ENCODE data around the gene CCDC78. TPM values are rescaled to one million over a fixed set of nuclear protein-coding genes. Genes with fewer than 3 reads are reported as not detected.

CCDC78 gene
- total and polyA plus RNA-seq, 2 of the 13 experiments (the other 11 are each of a cell fraction or from before 2014, with no cell fraction given): 0.53 to 1.5 TPM

- peaks cover 5 to 43% of the 10 kb centered on the region in 2 experiments for H3K27me3 ChIP-seq (ENCODE audit: control insufficient read depth in 1 of 2, insufficient read depth in 2 of 2, low read length in 2 of 2)
- DNase-seq (ENCODE audit: low spot score) (no peak), FAIRE-seq (no peak), ATAC-seq (no peak)
- no peak overlapping the region for H3K9ac ChIP-seq (ENCODE audit: insufficient read depth, low read depth, low read length)
- WGBS (ENCODE audit: low lambda C conversion rate): 61% methylated on average over 6 of the region's 9 CpGs
- no peaks in the 10 kb centered on the region for H3K79me2 ChIP-seq (ENCODE audit: insufficient read depth, low read length)
- no peak overlapping the region for H2AFZ ChIP-seq (ENCODE audit: low read length)
- no peak overlapping the region for H3K27ac ChIP-seq (ENCODE audit: extremely low read length, insufficient read depth, low read length)
- no peak overlapping the region for H3K4me3 ChIP-seq (replicated peaks in 1 of 3; ENCODE audit: insufficient read depth in 1 of 3, low read depth in 2 of 3, low read length in 3 of 3)
- ChIA-PET CTCF (ENCODE audit: low intra/inter-chr PET ratio, low total read pairs) (no interaction called here), POLR2A (interaction anchor here (0.6 kb wide), 1 partner anchor 36 kb away, joined by 3 read pairs; the partner anchor contains the start of gene METRN)
- no peaks in the 10 kb centered on the region for H3K36me3 ChIP-seq (replicated peaks in 1 of 2; ENCODE audit: control insufficient read depth in 1 of 2, insufficient read depth in 2 of 2, low read length in 2 of 2)
- intact Hi-C loops (cut with micrococcal nuclease; ENCODE audit: unreplicated experiment) (no loop called here), in situ Hi-C loops (cut with HindIII; ENCODE audit: extremely low pct_ligation_motif_present, low pct_unique_long_range_greater_than_20kb) (no loop called here)
- H3K4me1 ChIP-seq (ENCODE audit: insufficient read depth, low read length): peaks cover 11% of the 10 kb centered on the region
- no peak overlapping the region for H3K4me2 ChIP-seq (ENCODE audit: low read depth, low read length)
- H3K9me3 ChIP-seq (ENCODE audit: low read length): no peaks in the 10 kb centered on the region
- no TSS peak for BruUV-seq (replicated peaks)
- no peaks in the 10 kb centered on the region for H4K20me1 ChIP-seq (ENCODE audit: insufficient read depth, low read length)
- no peak for TF ChIP-seq ZFP36L1 (CRISPR knock-in tag; IDR thresholded peaks at IDR 0.05)
- no peak for TF ChIP-seq ELF1 (CRISPR knock-in tag; IDR thresholded peaks at IDR 0.05)
- TF ChIP-seq ZNF10 (CRISPR knock-in tag; IDR thresholded peaks at IDR 0.05; ENCODE audit: borderline replicate concordance, low read depth): no peak
- no peak for TF ChIP-seq USF2 (IDR thresholded peaks at IDR 0.05; ENCODE audit: low read depth, low read length)
- TF ChIP-seq USF2 (CRISPR knock-in tag; IDR thresholded peaks at IDR 0.05; ENCODE audit: borderline replicate concordance): no peak
- TF ChIP-seq PREB (CRISPR knock-in tag; IDR thresholded peaks at IDR 0.05): no peak
- TF ChIP-seq ESRRA (CRISPR knock-in tag; IDR thresholded peaks at IDR 0.05; ENCODE audit: low read depth): no peak
- TF ChIP-seq CAMTA2 (CRISPR knock-in tag; IDR thresholded peaks at IDR 0.05; ENCODE audit: borderline replicate concordance): no peak
- no peak for TF ChIP-seq KIAA2018 (CRISPR knock-in tag; IDR thresholded peaks at IDR 0.05; ENCODE audit: borderline replicate concordance)
- no peak for TF ChIP-seq SMAD3 (CRISPR knock-in tag; IDR thresholded peaks at IDR 0.05)
- no peak for TF ChIP-seq NONO (IDR thresholded peaks at IDR 0.05)
- no peak for TF ChIP-seq NONO (CRISPR knock-in tag; conservative IDR thresholded peaks at IDR 0.05)
- no peak for TF ChIP-seq SRSF4 (IDR thresholded peaks at IDR 0.05; ENCODE audit: low read depth, low read length, poor library complexity, severe bottlenecking)
Measured at GRCh38 chr16:750485-750884, 24.2 kb upstream of the CCDC78 start.
